Measurements from ENCODE around the gene CPA1.

CPA1 gene

GRCh38 chr7:130356121-130356875 lies 24.0 kb upstream of the CPA1 start:
- no peak for DNase-seq

GRCh38 chr7:130356876-130357611 lies 23.2 kb upstream of the CPA1 start:
- DNase-seq: no peak

GRCh38 chr7:130358471-130358870 lies 21.8 kb upstream of the CPA1 start:
- no peak for DNase-seq

GRCh38 chr7:130359276-130359857 lies 20.9 kb upstream of the CPA1 start:
- no peak for DNase-seq

DNA sequence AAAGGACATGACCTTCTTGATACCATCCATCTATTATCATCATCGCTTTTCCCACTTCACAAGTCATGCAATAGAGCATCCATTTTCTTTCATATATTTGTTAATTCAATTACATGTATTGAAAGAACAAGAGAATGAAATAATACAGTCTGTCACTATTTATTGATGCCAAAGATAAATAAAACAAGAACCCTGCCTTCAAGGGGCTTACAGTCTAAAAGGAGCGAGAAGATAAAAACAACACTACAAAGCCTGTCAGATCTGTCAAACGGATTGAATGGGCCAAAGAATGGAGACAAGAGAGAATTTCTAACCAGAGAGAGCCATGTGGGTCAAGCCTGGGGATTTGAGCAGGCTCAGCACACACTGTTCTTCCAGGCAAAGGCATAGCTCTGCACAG lies 19.8 kb upstream of the CPA1 start:
- no peak for DNase-seq

DNA sequence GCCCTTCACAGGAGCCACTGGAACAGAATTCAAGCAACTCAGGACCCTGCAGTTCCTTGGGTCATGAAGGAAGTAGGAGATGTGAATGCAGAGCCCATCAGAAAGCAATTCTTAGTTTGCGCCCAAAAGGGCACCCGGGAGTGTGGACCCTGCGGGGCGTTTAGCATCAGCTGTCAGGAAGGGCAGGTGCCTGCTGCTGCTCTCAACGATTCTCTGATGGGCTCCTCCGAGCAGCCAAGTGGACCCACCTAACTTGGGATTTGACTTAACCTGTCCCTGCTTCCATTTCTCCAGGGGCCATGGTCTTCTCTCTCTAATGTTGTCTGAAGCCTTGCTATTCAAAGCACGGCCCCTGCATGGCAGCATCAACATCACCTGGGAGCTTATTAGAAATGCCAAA lies 18.6 kb upstream of the CPA1 start:
- no peak for DNase-seq

DNA sequence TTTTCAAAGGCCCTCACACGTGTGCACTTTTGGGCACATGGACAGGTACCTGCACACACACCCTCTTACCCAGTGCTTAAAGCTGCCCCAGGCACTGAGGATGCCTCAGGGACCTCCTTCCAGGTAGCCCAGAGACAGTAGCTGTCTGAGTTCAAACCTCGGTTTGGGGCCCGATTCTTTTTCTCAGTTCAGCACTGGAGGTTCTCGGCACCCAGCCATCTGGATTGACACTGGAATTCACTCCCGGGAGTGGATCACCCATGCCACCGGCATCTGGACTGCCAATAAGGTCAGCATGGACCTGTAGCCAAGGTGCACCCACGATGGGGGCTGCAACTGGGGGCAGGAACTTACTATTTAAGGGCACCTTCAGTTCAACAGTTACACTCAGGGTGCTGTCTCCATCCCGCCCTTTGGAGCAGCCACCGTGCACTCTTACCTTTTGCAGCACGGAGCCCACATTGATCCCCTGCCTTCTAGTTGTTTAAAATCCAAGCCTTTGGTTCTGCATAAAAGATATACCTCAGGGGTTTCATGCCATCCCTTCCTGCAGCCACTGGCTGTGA lies 18.0 kb upstream of the CPA1 start:
- DNase-seq: no peak

GRCh38 chr7:130363026-130363847 lies 17.1 kb upstream of the CPA1 start:
- no peak for DNase-seq

DNA sequence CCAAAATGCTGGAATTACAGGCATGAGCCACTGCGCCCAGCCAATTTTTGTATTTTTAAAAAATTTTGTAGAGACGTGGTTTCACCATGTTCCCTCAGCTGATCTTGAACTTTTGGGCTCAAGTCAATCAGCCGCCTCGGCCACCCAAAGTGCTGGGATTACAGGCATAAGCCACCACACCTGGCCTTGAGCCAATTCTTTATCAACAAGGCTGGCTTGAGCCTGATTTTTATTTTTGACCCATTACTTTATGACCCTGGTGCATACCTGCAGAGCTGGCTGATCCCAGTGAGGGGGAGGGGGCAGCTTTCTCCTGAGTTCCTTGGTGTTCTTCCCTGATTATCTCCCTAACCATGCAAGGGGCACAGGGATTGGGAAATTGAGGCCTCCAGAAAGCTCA lies 15.8 kb upstream of the CPA1 start:
- DNase-seq: no peak

DNA sequence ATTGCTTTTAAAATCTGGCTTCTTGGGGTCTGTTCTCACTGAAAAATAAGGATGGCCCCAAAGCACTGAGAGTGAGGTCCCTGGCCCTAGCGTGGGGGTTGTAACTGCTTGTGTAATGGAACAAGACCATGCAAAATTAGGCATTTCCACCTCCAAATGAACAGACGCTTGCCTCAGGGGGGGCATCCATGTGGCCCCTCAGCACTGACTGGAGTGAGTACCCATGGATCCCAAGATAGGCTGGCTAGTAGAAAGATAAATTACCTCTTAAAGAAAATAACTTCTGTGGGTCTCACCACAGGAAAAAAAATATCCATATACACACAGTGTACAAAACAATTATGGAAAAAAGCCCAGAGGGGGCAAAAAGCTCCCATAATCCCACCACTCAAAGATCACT lies 15.2 kb upstream of the CPA1 start:
- DNase-seq: no peak

- no peak for DNase-seq
Measured at GRCh38 chr7:130365511-130366441, 14.5 kb upstream of the CPA1 start.

DNA sequence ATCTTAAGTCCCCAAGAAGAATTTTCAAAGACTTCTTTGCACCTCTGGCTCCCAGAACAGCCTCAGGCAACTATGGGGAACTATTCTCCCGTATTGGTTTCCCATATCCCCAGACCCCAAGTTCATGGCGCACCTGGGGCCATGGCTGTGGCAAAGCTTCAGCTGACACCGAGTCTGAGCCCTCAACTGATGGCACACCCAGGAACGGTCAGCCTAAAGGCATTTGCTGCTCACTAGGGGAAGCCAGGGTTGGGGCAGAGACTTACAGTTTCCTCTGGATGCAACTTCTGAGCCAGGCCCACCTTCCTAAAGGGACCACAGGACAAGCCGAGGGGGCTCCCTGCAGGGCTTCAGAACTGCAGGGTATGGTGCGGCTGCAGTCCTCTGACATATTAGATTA lies 13.7 kb upstream of the CPA1 start:
- no peak for DNase-seq

GRCh38 chr7:130367088-130367755 lies 13.1 kb upstream of the CPA1 start:
- peak; percentile 20 for DNase-seq

GRCh38 chr7:130367836-130368746 lies 12.2 kb upstream of the CPA1 start:
- no peak for DNase-seq

DNA sequence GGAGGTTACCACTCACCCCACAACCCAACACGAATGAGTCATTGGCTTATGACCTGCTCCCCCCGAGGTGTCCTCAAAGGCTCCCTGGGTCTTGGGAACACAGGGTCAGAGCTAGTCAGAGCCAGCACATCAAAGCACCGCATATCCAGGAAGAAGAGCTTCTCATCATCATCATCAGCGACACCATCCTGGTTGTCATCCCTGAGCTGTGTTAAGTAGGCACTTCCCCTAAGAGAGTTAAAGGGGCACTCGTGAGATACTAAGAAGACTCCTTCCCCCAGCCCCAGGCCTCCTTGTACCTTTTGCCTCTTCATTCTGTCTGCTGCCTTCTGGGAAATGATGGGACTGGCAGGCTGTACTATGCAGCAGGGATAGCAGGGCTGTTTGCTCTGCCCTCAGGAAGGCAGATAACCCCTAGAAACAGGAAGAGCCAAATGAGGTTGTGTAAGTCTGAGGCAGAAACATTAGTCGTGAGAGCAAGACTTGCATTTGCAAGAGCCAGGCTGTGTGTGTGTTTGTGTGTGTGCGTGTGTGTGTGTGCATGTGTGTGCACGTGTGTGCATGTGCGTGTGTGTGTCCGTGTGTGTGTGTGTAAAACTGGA lies 11.1 kb upstream of the CPA1 start:
- DNase-seq: no peak

DNA sequence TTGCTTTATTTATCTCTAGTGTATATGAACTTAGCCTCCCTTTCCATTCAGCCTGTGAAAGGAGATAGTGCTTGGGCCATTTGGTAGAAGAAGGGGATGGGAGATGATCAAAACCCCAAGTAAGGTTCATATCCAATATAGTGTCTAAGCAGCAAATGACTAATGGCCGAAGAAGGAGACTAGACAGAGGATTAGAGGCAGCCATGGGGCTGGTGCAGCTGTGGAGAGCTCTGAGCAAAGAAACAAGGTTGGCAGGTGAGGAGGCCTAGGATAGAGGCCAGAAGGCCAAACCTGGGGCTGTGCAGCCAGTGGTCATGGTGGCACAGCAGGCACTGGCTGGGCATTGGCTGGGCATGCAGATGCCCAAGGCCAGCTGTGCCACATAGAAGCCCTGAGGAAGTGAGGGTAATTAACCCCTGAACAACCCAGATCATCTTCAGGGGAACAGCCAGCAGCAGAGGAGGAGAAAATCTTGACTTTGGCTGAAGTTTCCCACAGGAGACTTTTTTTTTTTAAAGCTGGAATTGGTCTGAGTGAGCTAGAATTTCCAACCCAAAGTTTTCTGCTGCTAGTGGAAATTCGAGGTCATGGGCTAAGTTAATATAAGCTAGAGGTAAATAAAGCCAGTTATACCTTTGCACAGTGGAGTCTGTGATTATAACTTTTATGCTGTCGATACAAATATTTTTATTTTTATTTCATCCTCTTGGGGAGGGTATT lies 10.3 kb upstream of the CPA1 start:
- DNase-seq: no peak

- DNase-seq: no peak
Measured at GRCh38 chr7:130371046-130371445, 9.2 kb upstream of the CPA1 start.

DNA sequence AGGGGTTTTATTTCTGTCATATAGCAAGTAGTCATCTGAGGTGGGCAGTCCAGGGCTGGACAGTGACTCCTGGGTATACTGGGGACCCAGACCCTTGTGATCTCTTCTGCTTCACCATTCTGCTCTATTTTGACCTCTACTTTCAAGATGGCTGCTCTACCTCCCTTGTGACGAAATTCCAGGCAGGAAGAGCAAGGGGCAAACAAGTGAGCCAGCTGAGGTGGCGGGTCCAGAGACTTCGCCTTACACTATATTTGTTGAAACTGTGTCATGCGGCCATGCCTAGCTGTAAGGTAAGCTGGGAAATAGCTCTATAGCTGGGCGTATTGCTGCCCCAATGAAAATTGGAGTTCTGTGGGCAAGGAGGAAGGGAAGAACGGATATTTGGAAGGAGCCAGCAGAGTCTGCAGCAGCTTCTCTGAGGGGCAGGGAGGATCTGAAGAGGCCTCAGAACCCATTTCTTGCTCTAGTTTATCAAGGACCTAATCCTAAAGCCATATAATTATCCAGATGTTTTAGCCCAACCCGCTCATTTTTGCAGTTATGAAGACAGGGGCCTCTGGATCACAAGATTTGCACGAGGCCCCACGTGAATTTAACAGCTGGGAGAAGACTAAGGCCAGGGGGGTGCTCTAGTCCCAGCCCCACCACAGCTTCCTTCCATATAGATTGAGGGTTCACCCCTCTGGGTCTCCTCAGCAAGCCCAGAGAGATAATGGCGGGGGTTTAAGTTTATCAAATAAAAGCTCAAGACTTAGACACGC lies 7.7 kb upstream of the CPA1 start:
- no peak for DNase-seq
